Measurements from ENCODE around the gene CREB3. TPM values are rescaled to one million over a fixed set of nuclear protein-coding genes. Genes with fewer than 3 reads are reported as not detected.

CREB3 gene
- total and polyA plus RNA-seq, 9 of the 15 experiments (the other 6 are each of a cell fraction or from before 2014, with no cell fraction given): 5.7 to 18.3 (median 14.9) TPM

GRCh38 chr9:35757226-35757891 is 24.9 kb downstream of the CREB3 start (continued):
- TF ChIP-seq POLR2B (IDR thresholded peaks at IDR 0.05; ENCODE audit: low read depth, partially characterized antibody) (peak; percentile 65), TAF1 (IDR thresholded peaks at IDR 0.05; ENCODE audit: control insufficient read depth, extremely low read depth, insufficient read depth, low read length, severe bottlenecking) (peak; percentile 6), ZNF263 (CRISPR knock-in tag; IDR thresholded peaks at IDR 0.05; ENCODE audit: borderline replicate concordance) (peak; percentile 92), FOXA3 (CRISPR knock-in tag; conservative IDR thresholded peaks at IDR 0.05 in 1 of 2, IDR thresholded peaks at IDR 0.05 in 1 of 2) (0 out of 4 replicates have a peak, but pooled peaks of 1 of the 2 experiments have one; percentile 36), ZNF316 (IDR thresholded peaks at IDR 0.05) (no peak), AFF1 (IDR thresholded peaks at IDR 0.05; ENCODE audit: low read depth in 1 of 2, partially characterized antibody in 2 of 2) (peak in 1 of 2 experiments; percentile 22), MAZ (CRISPR knock-in tag; conservative IDR thresholded peaks at IDR 0.05 in 1 of 2, IDR thresholded peaks at IDR 0.05 in 1 of 2) (peak in 1 of 2 experiments; percentile 1; a peak in 1 of 4 replicates), SMARCA4 (IDR thresholded peaks at IDR 0.05) (0 out of 2 replicates have a peak, but pooled peaks have one; percentile 16), HCFC1 (IDR thresholded peaks at IDR 0.05; ENCODE audit: low read depth, low read length) (no peak), TEAD1 (CRISPR knock-in tag; IDR thresholded peaks at IDR 0.05) (no peak), BCOR (IDR thresholded peaks at IDR 0.05) (0 out of 2 replicates have a peak, but pooled peaks have one; percentile 22)
- TF ChIP-seq, protein P1, sequence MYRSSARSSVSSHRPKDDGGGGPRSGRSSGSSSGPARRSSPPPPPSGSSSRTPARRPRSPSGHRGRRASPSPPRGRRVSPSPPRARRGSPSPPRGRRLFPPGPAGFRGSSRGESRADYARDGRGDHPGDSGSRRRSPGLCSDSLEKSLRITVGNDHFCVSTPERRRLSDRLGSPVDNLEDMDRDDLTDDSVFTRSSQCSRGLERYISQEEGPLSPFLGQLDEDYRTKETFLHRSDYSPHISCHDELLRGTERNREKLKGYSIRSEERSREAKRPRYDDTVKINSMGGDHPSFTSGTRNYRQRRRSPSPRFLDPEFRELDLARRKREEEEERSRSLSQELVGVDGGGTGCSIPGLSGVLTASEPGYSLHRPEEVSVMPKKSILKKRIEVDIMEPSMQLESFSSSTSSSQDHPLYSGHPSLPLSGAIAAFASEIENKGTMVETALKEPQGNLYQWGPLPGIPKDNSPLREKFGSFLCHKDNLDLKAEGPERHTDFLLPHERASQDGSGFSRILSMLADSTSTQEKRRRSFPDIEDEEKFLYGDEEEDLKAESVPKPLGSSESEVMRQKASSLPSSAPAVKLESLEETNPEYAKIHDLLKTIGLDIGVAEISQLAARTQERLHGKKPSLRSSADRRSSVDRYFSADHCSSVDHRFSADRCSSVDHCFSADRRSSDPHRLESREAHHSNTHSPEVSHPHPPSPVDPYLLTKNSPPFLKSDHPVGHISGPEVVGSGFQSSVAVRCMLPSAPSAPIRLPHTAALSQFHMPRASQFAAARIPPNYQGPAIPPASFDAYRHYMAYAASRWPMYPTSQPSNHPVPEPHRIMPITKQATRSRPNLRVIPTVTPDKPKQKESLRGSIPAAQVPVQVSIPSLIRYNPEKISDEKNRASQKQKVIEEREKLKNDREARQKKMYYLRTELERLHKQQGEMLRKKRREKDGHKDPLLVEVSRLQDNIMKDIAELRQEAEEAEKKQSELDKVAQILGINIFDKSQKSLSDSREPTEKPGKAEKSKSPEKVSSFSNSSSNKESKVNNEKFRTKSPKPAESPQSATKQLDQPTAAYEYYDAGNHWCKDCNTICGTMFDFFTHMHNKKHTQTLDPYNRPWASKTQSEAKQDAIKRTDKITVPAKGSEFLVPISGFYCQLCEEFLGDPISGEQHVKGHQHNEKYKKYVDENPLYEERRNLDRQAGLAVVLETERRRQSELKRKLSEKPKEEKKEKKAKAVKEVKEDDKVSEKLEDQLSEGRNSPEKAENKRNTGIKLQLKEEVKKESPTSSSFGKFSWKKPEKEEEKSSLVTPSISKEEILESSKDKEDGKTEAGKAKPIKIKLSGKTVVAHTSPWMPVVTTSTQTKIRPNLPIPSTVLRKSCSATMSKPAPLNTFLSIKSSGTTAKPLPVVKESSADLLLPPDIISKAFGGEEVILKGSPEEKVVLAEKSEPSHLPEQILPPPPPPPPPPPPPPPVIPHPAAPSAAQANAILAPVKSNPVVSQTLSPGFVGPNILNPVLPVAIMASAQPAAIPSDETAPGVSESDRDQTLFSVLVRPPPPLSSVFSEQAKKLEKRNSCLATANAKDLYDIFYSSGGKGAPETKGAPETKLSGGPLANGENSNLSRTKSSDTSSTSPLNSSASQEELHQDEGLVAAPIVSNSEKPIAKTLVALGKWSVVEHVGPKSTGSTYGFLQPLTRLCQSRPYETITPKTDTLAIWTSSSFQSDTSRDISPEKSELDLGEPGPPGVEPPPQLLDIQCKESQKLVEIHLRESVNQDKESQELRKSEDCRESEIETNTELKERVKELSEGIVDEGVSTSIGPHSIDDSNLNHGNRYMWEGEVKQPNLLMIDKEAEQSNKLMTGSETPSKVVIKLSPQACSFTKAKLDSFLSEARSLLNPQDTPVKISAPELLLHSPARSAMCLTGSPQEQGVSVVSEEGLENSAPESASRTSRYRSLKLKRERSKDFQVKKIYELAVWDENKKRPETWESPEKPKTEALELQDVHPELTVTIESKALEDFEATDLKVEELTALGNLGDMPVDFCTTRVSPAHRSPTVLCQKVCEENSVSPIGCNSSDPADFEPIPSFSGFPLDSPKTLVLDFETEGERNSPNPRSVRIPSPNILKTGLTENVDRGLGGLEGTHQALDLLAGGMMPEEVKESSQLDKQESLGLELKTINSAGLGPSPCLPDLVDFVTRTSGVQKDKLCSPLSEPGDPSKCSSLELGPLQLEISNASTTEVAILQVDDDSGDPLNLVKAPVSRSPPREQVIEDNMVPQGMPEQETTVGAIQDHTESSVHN (IDR thresholded peaks at IDR 0.05; ENCODE audit: borderline replicate concordance in 1 of 2, low read depth in 1 of 2): no peak; a peak in 1 of 4 replicates
- TF ChIP-seq, protein P2, sequence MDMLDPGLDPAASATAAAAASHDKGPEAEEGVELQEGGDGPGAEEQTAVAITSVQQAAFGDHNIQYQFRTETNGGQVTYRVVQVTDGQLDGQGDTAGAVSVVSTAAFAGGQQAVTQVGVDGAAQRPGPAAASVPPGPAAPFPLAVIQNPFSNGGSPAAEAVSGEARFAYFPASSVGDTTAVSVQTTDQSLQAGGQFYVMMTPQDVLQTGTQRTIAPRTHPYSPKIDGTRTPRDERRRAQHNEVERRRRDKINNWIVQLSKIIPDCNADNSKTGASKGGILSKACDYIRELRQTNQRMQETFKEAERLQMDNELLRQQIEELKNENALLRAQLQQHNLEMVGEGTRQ (CRISPR knock-in tag; IDR thresholded peaks at IDR 0.05): no peak
